Activated gamma-delta T cell treated with anti-CD3 and anti-CD28 coated beads, Interleukin-2, amount 50 U/mL, for 16 hours (primary cell): ENCODE data around the gene BHLHE23.
"Not testable (repeated sequence)": the region's sequence is repeated elsewhere in the genome, so short reads cannot be mapped to it uniquely, and the experiment has no call there.

ENCODE experiments used
- DNase-seq: peaks from one replicate; pipeline ENCODE4 v3.0.0-alpha.2; 2020; ENCODE audit warnings: low read depth

The BHLHE23 gene

GRCh38 chr20:62960446-62961309 is 46.1 kb downstream of the BHLHE23 start:
- DNase-seq, result not testable (repeated sequence)

- no peak for DNase-seq
Measured at GRCh38 chr20:62959998-62960436, 46.7 kb downstream of the BHLHE23 start.

- no peak for DNase-seq
Measured at GRCh38 chr20:62959101-62959971, 47.4 kb downstream of the BHLHE23 start.

GRCh38 chr20:62958388-62959100 is 48.2 kb downstream of the BHLHE23 start:
- no peak for DNase-seq

- no peak for DNase-seq
Measured at GRCh38 chr20:62957136-62958117, 49.3 kb downstream of the BHLHE23 start.

GRCh38 chr20:62956387-62957135 is 50.2 kb downstream of the BHLHE23 start:
- no peak for DNase-seq
